Daoy (cell line): ENCODE data around the gene GIMAP6. TPM values are rescaled to one million over a fixed set of nuclear protein-coding genes. Genes with fewer than 3 reads are reported as not detected.
"Not testable (repeated sequence)": the region's sequence is repeated elsewhere in the genome, so short reads cannot be mapped to it uniquely, and the experiment has no call there.

Experiments used
- DNase-seq: peaks from one replicate; pipeline ENCODE4 v3.0.0-alpha.2; 2015; ENCODE audit warnings: low read depth
- total RNA-seq: library from RNA; depleted of rRNA; stranded (reverse); fragments of >200 nt; shearing (Covaris generic); gene quantifications from 2 replicates; pipeline ENCODE4 v1.2.3, GENCODE V29; 2014

Gene GIMAP6
- total RNA-seq, 1 experiment from 2014 or later, result 1.9 TPM

- DNase-seq, result no peak
Measured at GRCh38 chr7:150645259-150646020, 13.3 kb upstream of the GIMAP6 start.

DNA sequence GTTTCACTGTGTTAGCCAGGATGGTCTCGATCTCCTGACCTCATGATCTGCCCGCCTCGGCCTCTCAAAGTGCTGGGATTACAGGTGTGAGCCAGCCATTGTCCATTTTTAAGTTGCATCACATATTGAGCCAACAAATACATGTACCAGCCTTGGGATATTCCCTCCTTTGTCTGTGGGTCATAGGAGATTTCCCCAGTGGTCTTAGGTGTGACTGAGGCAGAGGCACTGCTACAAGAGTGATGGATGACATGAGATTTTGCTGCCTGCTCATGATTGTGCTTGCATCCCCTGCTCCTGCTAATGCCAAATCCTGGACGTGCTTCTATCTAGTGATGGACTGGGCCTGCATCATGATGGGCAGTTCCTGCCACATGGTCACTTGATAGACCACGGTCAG, 10.7 kb upstream of the GIMAP6 start:
- DNase-seq, result no peak

GRCh38 chr7:150641854-150642253, 9.7 kb upstream of the GIMAP6 start:
- no peak for DNase-seq

- DNase-seq, result no peak
Measured at GRCh38 chr7:150633926-150634325, 1.7 kb upstream of the GIMAP6 start.

DNA sequence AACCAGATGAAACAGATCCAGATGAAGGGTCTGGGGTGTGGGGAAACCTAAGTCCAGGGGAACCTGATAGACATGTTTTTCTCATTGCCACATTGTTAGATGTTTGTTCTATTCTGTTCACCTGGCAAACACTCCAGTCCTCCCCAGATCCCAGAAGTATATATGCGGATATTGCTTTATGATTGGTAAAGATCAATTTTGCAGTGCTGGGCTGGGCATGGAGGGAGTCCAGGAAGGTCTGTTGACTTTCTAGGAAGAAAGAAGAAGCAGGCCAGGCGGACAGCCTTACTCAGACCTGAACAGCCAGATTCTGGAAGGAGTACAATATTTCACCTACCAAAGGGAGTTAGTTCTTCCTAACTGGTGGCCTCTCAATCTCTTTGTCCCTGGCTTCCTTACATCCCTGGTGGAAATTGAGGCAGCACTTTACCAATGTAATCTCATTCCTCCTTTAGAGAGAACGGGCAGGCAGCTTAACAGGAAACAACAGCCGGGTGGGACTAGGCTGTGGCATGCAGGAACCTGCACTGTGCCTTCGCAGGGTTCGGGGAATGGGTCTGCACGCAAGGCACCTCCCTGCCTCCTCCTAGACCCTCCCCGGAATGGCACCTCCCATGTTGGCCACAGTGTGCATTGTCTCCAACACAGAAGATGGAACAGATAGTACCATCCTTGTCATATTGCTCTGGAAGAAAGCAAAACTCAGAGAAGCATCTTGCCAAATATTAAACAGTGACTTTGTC, 930 bp downstream of the GIMAP6 start:
- DNase-seq, result no peak

GRCh38 chr7:150629347-150629746, 2.8 kb downstream of the GIMAP6 start:
- no peak for DNase-seq

DNA sequence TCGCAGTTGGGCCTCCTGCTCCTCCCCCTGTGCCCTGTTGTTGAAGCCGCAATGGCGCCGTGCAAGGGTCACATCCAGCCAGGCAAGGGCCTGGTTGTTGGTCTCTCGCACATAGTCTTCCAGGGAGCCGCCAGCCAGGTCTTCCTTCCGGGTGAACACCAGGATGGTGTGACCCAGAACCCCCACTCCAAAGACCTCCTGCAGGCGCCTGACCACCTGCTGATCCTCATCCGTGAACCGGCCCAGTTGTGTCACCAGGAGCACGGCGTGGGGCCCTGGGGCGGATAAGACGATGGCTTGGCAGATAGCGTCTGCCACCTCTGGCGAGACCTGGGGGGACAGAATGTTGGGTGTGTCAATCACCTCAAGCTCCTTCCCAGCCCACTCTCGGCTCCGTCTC, 4.2 kb downstream of the GIMAP6 start:
- DNase-seq, result no peak

GRCh38 chr7:150626696-150627095, 5.5 kb downstream of the GIMAP6 start:
- no peak for DNase-seq

DNA sequence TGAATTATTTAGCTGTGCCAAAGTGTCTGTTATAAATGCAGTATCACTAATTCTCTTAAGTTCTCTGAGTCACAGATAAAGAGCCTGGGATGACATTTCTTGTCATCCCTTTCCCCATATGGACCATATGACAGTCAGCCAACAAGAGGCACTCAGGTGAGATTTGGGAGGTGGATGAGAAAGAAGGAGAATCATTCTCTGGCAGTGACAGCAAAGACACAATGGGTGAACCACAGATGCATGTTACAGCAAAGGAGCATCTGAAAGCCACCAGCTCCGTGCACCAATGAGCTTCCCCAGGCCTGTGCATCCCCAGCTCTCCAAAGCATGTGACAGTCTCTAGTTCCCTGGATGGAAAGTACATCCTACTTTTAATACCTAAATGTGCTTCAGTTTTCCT, 10.8 kb downstream of the GIMAP6 start:
- DNase-seq, result no peak

- DNase-seq, result no peak
Measured at GRCh38 chr7:150620617-150621371, 11.4 kb downstream of the GIMAP6 start.

DNA sequence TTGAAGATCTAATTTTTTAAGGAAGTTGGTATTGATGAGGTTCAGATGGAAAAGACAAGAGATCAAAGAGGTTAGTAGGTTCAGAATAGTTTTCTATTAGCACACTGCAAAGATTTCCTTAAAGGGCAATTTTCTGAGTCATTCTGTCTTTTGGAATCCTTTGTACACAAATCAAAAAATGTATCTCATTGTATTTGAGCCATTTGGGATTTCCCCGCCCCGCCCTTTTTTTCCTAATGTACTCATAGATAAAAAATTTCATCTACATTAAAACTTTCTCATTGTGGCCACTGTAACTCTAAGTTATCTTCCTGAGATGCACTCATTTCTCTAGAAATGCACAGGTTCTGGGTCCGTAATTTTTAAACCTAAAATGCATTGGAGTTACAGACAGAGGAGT, 12.1 kb downstream of the GIMAP6 start:
- no peak for DNase-seq

- not testable (repeated sequence) for DNase-seq
Measured at GRCh38 chr7:150615221-150615755, 16.9 kb downstream of the GIMAP6 start.

GRCh38 chr7:150614426-150614825, 17.8 kb downstream of the GIMAP6 start:
- not testable (repeated sequence) for DNase-seq

DNA sequence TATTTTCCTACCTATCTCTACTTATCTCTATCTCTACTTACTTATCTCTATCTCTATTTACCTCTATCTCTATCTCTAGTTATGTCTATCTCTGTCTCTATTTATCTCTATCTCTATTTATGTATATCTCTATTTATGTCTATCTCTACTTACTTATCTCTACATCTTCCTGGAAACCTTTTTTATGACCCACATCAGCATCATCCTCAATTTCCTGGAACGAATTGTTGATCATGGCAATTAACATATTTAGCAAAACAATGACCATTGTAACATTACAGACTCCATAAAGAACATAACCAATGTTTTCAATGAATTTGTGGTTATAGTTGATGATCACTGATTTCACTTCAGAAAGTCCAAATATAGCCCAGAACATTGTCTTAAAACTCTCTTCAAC, 18.3 kb downstream of the GIMAP6 start:
- DNase-seq, result no peak

GRCh38 chr7:150612925-150613324, 19.3 kb downstream of the GIMAP6 start:
- no peak for DNase-seq

GRCh38 chr7:150610233-150610632, 22.0 kb downstream of the GIMAP6 start:
- no peak for DNase-seq

DNA sequence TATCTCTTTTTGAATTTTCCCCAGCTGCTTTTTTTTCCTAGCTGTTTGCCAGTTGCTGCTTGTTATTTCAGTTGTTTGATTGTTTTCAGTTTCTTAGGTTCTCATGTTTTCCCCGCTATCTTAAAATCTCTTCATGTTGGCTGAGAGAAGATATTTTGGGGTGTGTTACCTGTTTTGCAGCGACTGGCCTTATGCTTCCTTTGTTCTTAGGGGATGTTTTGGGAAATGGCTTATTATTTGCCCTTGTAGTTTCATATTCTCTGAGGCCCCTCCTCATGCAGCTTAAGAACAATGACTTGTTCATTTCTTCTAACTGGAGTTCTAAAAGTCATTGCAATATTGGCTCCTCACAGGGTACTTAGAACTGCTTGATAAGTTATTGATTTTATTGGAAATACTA, 28.6 kb downstream of the GIMAP6 start:
- not testable (repeated sequence) for DNase-seq

DNA sequence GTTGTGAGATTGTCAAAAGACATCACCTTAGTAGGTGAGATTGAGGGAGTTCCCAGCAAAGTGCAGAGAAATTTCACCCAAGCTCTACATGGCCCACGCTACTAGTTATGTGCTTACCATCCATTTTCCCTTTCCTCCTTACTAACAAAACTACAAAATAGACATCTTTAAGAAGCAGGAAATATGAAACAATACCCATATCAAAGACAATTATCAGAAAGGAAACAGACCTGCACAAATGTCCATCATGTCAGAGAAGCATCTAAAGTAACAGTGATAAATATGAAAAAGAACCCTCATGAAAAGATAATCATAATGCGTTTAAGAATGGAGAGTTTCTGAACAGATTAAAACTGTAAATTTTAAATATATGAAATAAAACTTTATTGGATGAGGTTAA, 36.8 kb downstream of the GIMAP6 start:
- no peak for DNase-seq

GRCh38 chr7:150594805-150595204, 37.4 kb downstream of the GIMAP6 start:
- DNase-seq, result no peak

DNA sequence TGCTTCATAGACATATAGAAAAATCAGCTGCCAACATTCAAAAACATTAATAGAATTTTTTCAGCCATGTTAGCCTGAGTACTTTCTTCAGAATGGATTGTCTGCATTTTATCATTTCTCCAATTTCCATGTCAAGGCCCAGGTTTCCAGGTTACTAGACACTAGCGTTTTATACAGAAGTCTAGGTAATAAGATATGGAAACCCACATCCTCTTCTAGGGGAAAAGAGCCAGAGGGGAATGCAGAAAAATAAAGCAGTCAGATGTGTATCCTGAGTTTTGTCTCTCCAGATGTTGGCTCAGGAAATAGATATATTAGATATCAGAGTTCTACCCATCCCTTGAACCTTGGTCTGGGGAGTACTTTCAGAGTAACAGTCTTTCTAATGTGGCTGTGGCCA, 44.6 kb downstream of the GIMAP6 start:
- DNase-seq, result no peak

DNA sequence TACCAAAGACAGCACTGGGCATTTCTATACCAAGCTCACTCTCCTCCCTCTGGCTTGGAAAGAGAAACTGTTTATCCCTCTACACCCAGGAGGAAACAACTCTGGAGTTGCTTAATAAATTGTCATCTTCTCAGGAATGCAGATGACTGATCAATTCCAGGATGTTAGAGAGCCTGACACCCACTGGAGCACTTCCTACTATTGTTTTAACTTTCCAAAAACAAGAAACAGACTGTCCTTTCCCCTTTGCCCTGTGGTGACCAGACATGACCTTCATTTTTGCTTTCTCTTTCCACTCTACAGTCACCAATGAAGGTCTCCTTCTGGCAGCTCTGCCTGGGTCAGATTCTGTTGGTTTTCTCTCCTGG, 45.4 kb downstream of the GIMAP6 start:
- DNase-seq, result no peak

DNA sequence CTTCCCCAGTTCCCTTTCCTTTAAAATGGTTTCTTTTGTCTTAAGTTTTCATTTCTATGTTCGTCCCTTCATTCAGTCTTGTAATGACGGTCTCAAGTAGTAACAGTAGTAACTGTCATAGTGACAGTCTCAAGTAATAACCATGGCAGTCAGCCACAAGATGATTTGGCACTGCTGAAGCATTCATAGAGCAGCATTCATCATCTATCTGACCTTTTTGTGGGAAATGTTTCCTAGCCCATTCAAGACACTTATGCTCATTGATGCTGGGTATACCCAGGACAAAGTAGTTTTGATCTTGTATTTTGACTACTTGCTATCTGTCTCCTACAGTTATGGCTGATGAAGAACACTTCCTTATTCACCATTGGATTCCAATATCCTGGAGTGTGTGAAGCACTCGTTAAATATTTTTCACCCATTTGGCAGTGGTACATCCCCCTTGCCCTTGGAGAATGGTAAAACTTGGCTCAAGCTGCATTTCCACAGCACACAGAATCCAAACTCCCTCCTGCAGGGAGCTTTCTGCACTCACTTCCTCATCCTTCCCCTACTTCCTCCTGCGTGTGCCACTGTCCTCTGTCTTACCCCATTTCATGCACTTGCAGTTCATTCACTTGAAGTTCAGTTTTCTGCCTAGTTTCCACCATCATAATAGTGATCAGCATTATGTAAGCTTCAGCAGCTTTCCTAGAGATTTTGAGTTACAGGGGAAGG, 46.0 kb downstream of the GIMAP6 start:
- no peak for DNase-seq
